Suppressor macrophage (primary cell): Measurements from ENCODE around the gene GARRE1.
"Not testable (repeated sequence)": the region's sequence is repeated elsewhere in the genome, so short reads cannot be mapped to it uniquely, and the experiment has no call there.

ENCODE experiments used
- DNase-seq, 4 experiments: peaks; one replicate each; pipeline ENCODE4 v3.0.0-alpha.2; 2020 to 2022

The GARRE1 gene

DNA sequence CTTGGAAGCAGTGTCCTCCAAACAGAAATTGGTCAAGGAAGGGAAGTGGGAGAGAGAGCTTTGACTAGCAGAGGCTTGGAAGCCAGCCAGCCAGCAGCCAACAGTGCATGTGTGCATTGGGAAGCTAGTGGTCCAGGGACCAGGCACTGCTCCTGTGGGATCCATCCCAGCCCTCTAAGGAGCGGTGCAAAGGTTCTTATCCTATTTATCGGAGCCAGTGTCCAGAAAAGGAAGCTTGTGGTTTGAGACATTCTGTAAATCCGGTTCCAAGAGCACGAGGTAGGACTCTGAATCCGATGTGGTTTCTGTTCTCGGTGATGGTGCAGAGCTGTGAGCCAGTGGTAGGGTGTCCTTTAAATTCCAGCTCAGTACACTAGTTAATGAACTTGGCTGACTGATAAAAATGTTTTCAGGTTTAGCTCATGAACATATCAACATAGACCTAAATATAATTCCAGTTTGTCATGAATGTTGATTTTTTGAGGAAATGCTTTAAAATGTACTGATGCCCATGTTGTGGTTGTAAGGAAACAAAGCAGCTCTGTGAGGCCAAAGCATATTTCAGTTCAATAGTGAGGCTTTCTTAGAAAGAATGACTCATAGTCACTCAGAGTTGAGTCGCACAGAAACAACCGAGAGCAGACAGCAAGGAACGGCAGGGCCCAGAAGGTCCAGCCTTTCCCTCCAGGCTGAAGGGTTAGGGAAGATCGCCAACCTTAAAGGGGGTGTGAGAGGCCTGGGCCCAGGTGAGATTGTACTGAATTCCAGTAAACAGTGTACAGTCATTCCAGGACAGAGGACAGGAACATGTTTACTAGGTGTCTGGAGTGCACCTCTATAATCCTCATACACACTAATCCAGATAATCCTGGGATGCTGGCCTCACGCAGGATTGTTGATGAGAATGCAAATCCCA is 21.5 kb upstream of the GARRE1 start:
- DNase-seq = peak; percentile 59 to 77 (median 68)

DNA sequence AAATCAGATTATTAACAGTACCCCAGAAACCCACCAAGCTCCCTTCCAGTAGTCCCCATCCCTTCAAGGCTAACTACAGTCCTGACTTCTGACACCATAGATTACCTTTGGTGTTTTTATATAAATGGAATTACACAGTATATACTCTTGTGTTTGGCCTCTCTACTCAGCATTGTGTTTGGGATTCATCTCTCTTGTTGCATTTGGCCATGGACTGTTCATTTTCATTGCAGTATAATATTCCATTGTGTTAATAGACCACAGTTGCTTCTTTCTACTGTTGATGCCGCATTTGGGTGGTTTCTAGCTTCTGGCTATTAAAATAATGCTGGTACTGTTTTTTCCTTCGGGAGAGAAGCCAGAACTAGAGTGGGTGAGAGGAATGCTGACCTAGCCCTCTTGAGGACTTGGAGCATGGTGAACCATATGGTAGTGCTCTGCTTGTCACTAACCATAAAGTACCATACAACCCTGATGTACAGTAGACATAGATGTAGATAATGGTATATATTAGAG is 18.9 kb upstream of the GARRE1 start:
- no peak for DNase-seq

DNA sequence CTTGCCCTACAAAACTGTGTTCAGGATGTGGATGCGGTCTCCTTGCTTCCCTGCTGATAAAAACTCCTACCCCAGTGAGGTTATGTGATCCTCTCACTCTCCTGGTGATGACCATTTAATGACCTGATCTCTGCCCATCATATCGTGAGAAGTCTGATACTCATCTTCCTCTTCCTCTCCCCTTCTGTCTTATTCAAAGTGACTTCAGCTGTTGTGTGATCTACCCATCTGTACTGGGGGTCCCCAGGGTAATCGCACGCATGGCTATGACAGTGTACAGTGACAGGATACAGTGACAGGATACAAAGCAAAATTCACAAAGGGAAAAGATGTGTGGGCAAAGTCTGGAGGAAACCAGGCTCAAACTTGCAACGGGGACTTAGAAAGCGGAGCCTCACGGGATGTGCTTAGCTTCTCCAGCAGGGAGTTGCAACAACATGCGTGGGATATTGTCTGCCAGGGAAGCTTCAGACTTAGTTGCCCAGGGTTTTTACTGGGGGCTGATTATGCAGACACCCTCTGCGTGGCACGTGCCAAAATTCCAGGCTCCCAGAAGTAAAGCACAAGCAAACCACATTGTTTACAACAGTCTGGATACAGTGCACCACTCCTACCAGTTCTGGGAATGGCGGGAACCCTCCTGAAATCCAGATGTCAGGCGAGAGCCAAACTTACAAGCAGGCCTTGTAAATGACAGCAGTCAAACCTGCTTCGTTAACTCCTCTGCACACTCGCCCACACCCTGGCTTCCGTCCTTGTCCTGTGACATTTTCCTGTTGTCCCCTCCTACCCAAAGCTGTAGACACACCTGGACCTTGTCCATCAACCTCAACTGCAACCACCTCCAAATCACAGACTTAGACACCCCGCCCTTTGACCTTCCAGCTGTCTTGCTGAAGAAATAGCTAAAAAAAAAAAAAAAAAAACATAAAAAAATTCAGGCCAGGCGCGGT is 18.0 kb upstream of the GARRE1 start:
- DNase-seq = no peak

DNA sequence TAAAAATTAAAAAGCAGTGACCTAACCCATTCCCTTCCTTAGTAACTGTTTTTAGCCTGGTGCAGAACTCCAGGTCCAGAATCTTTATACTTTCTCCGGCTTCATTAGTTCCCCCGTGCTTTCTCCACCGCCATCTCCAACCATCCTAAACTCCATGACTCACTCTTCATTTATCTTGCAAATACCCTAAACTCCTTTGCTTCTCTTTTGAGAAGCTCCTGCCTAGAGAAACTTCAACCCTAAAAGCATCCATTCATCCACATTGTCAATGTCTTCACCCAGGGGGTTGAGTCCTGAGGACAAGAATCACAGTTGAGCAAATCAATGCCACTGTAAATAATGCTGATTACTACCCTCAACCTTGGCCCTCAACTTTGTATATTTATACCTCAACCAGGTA is 17.1 kb upstream of the GARRE1 start:
- no peak for DNase-seq

DNA sequence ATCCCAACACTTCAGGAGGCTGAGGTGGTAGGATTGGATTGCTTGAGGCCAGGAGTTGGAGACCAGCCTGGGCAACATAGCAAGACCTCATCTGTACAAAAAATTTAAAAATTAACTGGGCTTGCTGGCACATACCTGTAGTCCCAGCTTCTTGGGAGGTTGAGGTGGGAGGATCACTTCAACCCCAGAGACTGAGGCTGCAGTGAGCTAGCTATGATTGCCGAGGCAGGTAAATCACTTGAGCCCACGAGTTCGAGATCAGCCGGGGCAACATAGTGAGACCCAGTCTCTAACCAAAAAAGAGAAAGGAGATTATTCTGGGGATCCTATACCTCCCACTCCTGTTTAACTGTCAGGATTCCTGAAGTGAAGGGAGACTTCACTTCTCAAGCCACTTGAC is 16.4 kb upstream of the GARRE1 start:
- no peak for DNase-seq

DNA sequence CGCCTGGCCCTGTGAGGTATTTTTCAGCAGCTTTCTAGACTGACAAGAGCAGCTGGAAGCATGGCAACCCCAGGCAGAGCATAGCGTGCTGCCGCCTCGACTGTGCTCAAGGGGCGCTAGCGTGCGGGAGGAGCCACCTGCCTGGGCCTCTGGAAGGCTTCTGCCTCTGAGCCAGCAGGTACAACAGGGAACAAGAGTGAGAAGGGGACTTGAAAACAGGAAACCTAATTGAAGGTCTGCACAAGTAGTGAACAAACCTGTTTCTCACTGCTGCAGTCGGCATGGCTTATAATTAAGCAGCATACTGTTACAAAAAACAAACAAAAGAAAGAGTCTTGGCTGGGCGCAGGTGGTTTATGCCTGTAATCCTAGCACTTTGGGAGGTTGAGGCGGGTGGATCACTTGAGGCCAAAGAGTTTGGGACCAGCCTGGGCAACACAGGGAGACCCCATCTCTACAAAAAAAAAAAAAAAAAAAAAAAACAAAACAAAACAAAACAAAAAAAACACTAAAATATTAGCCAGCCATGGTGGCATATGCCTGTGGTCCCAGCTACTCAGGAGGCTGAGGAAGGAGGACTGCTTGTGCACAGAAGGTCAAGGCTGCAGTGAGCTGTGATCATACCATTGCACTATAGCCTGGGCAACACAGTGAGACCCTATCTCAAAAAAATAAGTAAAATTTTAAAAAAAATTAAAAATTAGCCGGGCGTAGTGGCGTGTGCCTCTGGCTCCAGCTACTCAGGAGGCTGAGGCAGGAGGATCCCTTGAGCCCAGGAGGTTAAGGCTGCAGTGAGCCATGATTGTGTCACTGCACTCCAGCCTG is 12.6 kb upstream of the GARRE1 start:
- no peak for DNase-seq

DNA sequence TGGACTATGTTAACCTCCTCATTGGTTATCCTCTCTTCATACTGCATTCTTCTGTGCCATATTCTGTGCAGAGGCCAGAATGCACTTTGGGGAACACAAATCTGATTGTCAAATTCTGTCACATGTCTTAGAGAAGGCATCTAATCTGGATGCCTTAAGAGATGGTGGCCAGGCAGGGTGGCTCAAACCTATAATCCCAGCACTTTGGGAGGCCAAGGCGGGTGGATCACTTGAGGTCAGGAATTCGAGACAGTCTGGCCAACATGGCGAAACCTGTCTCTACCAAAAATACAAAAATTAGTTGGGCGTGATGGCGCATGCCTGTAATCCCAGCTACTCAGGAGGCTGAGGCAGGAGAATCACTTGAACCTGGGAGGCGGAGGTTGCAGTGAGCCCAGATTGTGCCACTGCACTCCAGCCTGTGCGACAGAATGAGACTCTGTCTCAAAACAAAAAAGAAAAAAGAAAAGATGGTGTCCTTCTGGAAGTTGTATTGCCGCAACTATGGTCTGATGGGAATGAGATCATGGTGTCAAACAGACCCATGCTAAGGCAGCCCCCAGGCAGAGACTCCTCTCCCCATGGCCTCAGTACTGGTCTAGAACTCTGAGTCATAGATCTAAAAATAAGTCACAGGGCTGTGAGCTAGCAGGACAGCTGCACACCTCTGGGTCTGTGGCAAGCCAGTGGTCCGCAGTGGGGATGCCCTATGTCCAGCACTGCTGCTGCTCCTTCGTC is 11.0 kb upstream of the GARRE1 start:
- DNase-seq = peak in 1 of 4 experiments; percentile 10

DNA sequence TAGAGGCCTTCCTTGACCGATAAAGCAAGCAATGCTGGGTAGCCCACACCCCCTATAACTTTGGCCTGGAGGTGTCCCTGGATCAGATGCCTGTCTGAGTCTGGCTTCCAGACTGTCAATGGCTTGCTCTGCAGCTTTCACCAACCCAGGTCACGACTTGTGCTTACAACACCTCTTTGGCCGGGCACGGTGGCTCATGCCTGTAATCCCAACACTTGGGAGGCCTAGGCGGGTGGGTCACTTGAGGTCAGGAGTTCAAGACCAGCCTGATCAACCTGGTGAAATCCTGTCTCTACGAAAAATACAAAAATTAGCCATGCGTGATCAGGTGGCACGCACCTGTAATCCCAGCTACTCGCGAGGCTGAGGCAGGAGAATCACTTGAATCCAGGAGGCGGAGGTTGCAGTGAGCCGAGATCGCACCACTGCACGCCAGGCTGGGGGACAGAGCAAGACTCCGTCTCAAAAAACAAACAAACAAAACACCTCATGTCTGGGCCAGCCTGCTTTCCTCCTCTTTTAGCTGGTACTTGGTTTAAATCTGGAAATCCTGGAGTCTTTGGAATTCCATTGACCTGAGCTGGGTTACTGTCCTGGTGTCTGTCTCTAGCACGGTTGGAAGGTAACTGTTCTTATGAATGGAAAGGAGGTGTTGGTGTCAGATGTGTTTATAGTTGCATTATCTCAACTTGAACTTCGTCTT is 10.3 kb upstream of the GARRE1 start:
- DNase-seq = no peak

DNA sequence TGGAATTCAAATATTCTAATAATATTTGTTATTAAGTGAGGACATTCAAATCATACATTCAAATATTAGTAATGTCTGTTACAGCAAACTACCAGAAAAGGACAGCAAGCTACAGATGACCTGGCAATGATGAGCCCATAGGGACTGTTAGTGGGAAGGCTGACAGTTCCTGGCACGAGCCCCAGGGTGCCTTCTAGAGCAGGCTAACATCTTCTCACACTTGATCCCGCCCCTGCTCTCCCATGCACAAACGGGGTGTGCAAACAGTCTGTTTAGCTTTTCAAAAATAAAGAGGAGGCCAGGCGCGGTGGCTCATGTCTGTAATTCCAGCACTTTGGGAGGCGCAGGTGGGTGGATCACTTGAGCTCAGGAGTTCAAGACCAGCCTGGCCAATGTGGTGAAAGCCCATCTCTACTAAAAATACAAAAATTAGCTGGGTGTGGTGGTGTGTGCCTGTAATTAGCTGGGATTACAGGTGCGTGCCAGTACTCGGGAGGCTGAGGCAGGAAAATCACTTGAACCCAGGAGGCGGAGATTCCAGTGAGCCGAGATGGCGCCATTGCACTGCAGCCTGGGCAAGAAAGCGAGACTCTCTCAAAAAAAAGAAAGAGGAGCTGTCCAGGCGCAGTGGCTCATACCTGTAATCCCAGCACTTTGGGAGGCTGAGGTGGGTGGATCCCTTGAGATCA is 9.6 kb upstream of the GARRE1 start:
- DNase-seq = no peak

DNA sequence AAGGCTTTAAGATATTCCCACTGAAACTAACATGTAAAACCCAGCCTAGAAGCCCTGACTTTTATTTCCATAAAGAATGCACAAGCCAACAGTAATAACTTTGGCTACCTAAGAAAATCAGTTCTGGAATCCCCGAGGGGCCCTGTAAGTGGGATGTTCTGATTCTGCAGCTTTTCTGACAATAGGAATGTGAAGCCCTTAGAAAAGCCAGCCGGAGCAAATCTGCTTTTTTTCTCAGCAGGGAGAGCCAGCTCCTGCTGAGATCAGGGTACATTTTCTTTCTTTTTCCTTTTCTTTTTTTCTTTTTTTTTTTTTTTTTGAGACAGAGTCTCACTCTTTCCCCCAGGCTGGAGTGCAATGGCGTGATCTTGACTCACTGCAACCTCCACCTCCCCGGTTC is 8.0 kb upstream of the GARRE1 start:
- DNase-seq = no peak

DNA sequence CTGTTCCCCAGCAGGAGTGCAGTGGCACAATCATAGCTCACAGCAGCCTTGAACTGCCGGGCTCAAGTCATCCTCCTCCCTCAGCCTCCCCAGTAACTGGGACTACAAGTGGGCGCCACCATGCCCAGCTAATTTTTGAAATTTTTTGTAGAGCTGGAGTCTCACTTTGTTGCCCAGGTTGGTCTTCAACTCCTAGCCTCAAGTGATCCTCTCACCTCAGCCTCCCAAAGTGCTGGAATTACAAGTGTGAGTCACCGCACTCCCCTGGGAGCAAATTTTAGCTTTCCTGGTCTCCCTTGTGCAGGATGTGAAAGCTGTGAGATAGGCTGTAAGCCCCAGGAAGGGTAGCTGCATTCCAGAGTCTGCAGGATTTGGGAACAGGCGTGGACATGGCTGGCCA is 5.4 kb upstream of the GARRE1 start:
- DNase-seq = no peak

DNA sequence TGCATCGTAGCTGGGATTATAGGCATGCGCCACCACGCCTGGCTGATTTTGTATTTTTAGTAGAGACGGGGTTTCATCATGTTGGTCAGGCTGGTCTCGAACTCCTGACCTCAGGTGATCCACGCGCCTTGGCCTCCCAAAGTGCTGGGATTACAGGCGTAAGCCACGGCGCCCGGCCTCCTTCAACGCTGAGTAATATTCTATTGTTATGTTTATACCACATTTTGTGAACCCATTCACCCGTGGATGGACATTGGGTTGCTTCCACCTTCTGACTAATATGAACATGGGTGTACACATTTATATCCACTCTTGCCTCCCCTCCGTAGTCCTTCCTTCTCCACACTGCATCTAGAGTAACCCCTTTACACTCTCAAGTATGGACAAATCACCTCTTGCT is 1.2 kb upstream of the GARRE1 start:
- DNase-seq = not testable (repeated sequence)

DNA sequence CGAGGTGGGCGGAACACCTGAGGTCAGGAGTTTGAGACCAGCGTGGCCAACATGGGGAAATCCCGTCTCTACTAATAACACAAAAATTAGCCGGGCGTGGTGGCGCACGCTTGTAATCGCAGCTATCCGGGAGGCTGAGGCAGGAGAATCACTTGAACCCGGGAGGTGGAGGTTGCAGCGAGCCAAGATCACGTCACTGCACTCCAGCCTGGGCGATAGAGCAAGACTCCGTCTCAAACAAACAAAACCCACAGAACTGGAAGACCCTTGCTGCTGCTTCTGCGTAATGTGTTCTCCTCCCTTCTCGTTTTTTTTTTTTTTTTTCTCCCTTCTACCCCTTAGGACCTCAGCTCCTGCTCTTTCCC is 691 bp upstream of the GARRE1 start:
- DNase-seq = not testable (repeated sequence)

DNA sequence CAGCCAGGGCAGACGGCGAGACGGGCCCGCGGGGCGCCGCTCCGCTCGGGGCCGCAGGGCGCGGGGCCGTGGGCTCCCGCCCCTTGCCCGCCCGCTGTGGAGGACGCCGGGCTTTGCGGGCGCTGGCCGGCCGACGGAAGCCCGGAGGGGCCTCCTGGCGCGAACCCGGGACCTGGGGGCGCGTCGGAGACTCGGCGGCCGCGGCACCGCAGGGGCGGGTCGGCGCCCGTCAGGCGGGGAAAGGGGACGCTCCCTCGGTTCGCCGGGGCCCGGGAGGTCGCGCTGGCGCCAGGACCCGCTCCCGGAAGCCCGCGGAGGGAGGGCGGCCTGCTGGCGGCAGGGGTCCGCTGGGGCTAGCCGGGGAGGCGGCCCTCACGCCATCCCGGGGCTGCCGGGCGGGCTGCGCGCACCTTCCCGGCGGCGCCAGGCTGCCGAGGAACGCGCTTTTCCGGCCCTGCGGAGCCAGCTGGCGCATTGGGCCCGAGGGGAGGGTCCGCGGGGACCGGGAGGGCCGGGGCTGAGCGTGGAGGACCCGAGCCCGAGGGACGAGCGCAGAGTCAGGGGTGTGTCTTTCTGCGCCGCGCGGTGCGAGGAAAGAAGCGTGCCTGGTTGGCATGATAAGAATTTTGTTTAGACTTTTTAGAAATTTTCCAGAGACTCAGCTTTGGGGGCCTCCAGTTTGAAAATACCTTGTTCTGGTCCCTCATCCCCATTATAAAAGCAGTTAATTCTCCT is 511 bp downstream of the GARRE1 start:
- DNase-seq = peak; percentile 17 to 77 (median 55)

DNA sequence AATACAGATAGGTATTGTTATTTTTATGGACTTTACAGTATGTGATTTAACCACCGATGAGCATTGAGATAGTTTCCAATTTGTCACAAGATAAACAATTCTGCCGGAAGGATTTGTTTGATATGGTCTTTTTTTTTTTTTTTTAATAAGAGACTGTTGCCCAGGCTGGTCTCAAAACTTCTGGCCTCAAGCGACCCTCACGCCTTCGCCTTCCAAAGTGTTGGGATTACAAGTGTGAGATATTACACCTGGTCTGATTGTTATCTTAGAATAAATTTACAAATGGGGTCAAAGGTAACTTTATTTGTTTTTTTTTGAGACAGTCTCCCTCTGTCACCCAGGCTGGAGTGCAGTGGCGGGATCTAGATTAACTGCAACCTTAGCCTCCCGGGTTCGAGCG is 1.2 kb downstream of the GARRE1 start:
- no peak for DNase-seq

DNA sequence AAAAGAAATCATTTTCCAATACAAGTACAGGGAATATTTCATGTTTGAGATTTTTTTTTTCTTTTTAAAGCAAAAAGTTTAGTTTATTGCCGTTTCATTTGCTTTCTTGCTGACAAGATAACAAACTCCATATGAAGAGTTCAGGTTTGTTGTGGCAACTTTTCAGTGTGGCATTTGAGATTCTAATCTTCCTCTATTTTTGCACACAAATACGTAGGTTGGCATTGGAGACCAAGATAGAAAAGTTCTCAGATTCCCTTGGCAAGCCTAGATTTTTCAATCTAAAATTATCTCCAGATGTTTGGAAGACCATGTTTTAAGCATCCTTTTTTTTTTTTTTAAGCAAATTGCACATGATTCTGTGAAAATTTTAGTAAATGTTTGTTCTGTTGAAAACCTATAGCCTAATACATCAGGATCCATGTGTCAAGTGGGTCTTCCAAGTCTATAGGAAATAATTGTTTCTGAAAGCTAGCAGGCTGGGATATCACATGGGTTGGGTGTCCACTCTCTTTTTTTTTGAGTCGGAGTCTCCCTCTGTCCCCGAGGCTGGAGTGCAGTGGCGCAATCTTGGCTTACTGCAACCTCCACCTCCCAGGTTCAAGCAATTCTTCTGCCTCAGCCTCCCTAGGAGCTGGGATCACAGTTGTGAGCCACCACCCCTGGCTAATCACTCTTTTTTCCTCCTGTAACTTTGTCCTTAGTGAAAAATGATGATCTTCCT is 2.6 kb downstream of the GARRE1 start:
- no peak for DNase-seq

DNA sequence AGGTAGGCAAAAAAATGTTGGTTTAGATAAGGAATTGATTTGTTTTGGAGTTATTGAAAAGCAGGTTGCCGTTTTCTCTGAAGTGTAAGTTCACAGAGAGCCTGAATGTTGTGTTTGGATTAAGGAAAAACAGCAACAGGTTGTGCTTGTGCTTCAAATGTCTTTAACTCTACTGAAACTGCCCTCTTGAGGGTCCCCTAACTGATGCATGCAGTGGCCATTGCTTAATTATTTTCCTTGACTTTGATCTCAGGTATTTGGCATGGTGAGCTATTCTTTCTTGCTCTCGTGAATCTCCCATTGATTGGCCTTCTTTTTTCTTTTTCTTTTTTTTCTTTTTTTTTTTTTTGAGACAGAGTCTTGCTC is 3.2 kb downstream of the GARRE1 start:
- no peak for DNase-seq

DNA sequence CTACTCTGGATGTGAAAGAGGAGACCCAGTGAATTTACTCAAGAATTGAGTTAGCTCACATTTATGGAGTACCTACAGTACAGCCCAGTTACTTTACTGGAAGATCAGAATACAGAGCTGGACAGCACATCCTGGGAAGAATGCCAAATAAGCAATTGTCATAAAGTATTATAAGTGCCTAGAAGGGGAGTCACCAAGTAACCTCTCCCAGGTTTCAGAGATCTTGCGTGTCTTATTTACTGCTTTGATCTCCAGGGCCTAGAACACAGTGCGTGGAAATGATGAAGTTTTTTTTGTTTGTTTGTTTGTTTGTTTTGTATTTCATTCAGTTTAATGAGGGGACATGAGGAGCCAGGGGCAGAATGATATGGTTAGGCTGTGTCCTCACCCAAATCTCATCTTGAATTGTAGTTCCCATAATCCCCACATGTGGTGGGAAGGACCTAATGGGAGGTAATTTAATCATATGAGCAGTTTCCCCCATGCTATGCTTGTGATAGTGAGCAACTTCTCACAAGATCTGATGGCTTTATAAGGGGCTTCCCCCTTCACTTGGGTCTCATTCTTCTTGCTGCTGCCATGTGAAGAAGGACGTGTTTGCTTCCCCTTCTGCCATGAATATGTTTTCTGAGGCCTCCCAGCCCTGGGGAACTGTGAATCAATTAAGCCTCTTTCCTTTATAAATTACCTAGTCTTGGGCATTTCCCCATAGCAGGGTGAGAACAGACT is 5.2 kb downstream of the GARRE1 start:
- DNase-seq = peak in 3 of 4 experiments; percentile 30 to 58 (median 32)
